HG03565 (cell line): Measurements from ENCODE around the gene PLEKHG2.
A peak's percentile ranks its signal among the peaks of the same experiment; 100 is the strongest.

Source experiments
- ATAC-seq: cut with Tn5 transposase; IDR thresholded peaks from one replicate; pipeline ENCODE4 v1.9.1; 2021; ENCODE audit warnings: mild to moderate bottlenecking, moderate library complexity; ENCODE audit not compliant: unreplicated experiment

The PLEKHG2 gene

GRCh38 chr19:39382991-39383828, 29.3 kb upstream of the PLEKHG2 start:
- no peak for ATAC-seq

GRCh38 chr19:39384839-39385568, 27.5 kb upstream of the PLEKHG2 start:
- no peak for ATAC-seq

GRCh38 chr19:39385629-39386411, 26.6 kb upstream of the PLEKHG2 start:
- no peak for ATAC-seq

- ATAC-seq = no peak
Measured at GRCh38 chr19:39386557-39386956, 25.9 kb upstream of the PLEKHG2 start.

GRCh38 chr19:39388657-39389056, 23.8 kb upstream of the PLEKHG2 start:
- no peak for ATAC-seq

GRCh38 chr19:39389631-39390414, 22.6 kb upstream of the PLEKHG2 start:
- no peak for ATAC-seq

- ATAC-seq = no peak
Measured at GRCh38 chr19:39390451-39390750, 22.1 kb upstream of the PLEKHG2 start.

- ATAC-seq = peak; percentile 89
Measured at GRCh38 chr19:39390751-39391437, 21.6 kb upstream of the PLEKHG2 start, which contains the start of the genes MED29 and PAF1. Gene MED29, plus strand, starts transcription at chr19:39391378. Its CDS starts 45 bp downstream, at chr19:39391423. Gene PAF1, minus strand, starts transcription at chr19:39391106. Its CDS starts 242 bp downstream, at chr19:39390864.

- ATAC-seq = no peak
Measured at GRCh38 chr19:39397360-39398296, 14.8 kb upstream of the PLEKHG2 start.

- no peak for ATAC-seq
Measured at GRCh38 chr19:39398297-39398864, 14.1 kb upstream of the PLEKHG2 start.

- no peak for ATAC-seq
Measured at GRCh38 chr19:39399668-39400050, 12.8 kb upstream of the PLEKHG2 start.

- no peak for ATAC-seq
Measured at GRCh38 chr19:39400061-39400460, 12.4 kb upstream of the PLEKHG2 start.

- no peak for ATAC-seq
Measured at GRCh38 chr19:39401070-39401548, 11.4 kb upstream of the PLEKHG2 start.

- peak; percentile 8 for ATAC-seq
Measured at GRCh38 chr19:39401549-39402345, 10.7 kb upstream of the PLEKHG2 start.

GRCh38 chr19:39402346-39403300, 9.8 kb upstream of the PLEKHG2 start:
- peak; percentile 23 for ATAC-seq
